ENCODE data around the gene ATL3. TPM values are rescaled to one million over a fixed set of nuclear protein-coding genes. Genes with fewer than 3 reads are reported as not detected.

Gene ATL3
- total RNA-seq, 1 experiment from 2014 or later: 55.1 TPM

GRCh38 chr11:63698976-63699733 lies 28.0 kb upstream of the ATL3 start:
- Mint-ChIP-seq H3K27ac (ENCODE audit: unreplicated experiment) (no peak overlapping the region), H3K4me1 (ENCODE audit: low read depth, unreplicated experiment) (no peaks in the 10 kb centered on the region), H3K27me3 (ENCODE audit: insufficient read depth, unreplicated experiment) (no peaks in the 10 kb centered on the region), H3K4me3 (ENCODE audit: unreplicated experiment) (no peak overlapping the region), H3K36me3 (ENCODE audit: insufficient read depth, unreplicated experiment) (peaks cover 24% of the 10 kb centered on the region), H3K9me3 (ENCODE audit: unreplicated experiment) (no peaks in the 10 kb centered on the region)
- no peaks in the 10 kb centered on the region for H3K4me1 ChIP-seq
- H3K4me3 ChIP-seq (ENCODE audit: low read depth, low read length): no peak overlapping the region
- CTCF ChIA-PET: no interaction called here
- intact Hi-C loops (cut with micrococcal nuclease; ENCODE audit: unreplicated experiment): no loop called here
- no TSS peak for BruUV-seq (replicated peaks)
- no peaks in the 10 kb centered on the region; the same call in 1 of the 2 replicates for H3K9me3 ChIP-seq
- no peak for DNase-seq
- no peaks in the 10 kb centered on the region for H3K36me3 ChIP-seq (ENCODE audit: control insufficient read depth, insufficient read depth, low read length)
- TF ChIP-seq CTCF (IDR thresholded peaks at IDR 0.05; ENCODE audit: insufficient read depth in 1 of 2, low read depth in 1 of 2, low read length in 1 of 2, severe bottlenecking in 1 of 2, unreplicated experiment in 1 of 2): no peak
- H3K27me3 ChIP-seq (replicated peaks; ENCODE audit: control insufficient read depth, insufficient read depth, low read length): no peaks in the 10 kb centered on the region
- POLR2A ChIA-PET: no interaction called here

- intact Hi-C loops (cut with micrococcal nuclease; ENCODE audit: unreplicated experiment): no loop called here
- no peaks in the 10 kb centered on the region for H3K36me3 ChIP-seq (ENCODE audit: control insufficient read depth, insufficient read depth, low read length)
- peaks cover 19% of the 10 kb centered on the region for H3K36me3 Mint-ChIP-seq (ENCODE audit: insufficient read depth, unreplicated experiment)
- H3K27ac Mint-ChIP-seq (ENCODE audit: unreplicated experiment): no peak overlapping the region
- H3K9me3 Mint-ChIP-seq (ENCODE audit: unreplicated experiment): no peaks in the 10 kb centered on the region
- CTCF ChIA-PET: interaction anchor here (0.6 kb wide), 1 partner anchor 34 kb away, joined by 3 read pairs; no protein-coding TSS in a partner anchor
- H3K27me3 ChIP-seq (replicated peaks; ENCODE audit: control insufficient read depth, insufficient read depth, low read length): no peaks in the 10 kb centered on the region
- POLR2A ChIA-PET: interaction anchor here (0.5 kb wide), 1 partner anchor 39 kb away, joined by 3 read pairs; no protein-coding TSS in a partner anchor
- TF ChIP-seq CTCF (IDR thresholded peaks at IDR 0.05; ENCODE audit: insufficient read depth in 1 of 2, low read depth in 1 of 2, low read length in 1 of 2, severe bottlenecking in 1 of 2, unreplicated experiment in 1 of 2): no peak
- H3K4me3 ChIP-seq (ENCODE audit: low read depth, low read length): no peak overlapping the region
- no peaks in the 10 kb centered on the region for H3K9me3 ChIP-seq
- no TSS peak for BruUV-seq (replicated peaks)
- H3K4me1 ChIP-seq: no peaks in the 10 kb centered on the region
- H3K4me3 Mint-ChIP-seq (ENCODE audit: unreplicated experiment): no peak overlapping the region
- H3K4me1 Mint-ChIP-seq (ENCODE audit: low read depth, unreplicated experiment): peaks cover 22% of the 10 kb centered on the region
- no peak for DNase-seq
- no peaks in the 10 kb centered on the region for H3K27me3 Mint-ChIP-seq (ENCODE audit: insufficient read depth, unreplicated experiment)
These were observed 23.4 kb upstream of the ATL3 start for GRCh38 chr11:63694596-63694995.

GRCh38 chr11:63687845-63688244 lies 16.7 kb upstream of the ATL3 start:
- peaks cover 5% of the 10 kb centered on the region for H3K4me1 ChIP-seq
- Mint-ChIP-seq H3K4me3 (ENCODE audit: unreplicated experiment) (no peak overlapping the region), H3K36me3 (ENCODE audit: insufficient read depth, unreplicated experiment) (peaks cover 15% of the 10 kb centered on the region), H3K27me3 (ENCODE audit: insufficient read depth, unreplicated experiment) (no peaks in the 10 kb centered on the region), H3K9me3 (ENCODE audit: unreplicated experiment) (no peaks in the 10 kb centered on the region), H3K27ac (ENCODE audit: unreplicated experiment) (no peak overlapping the region), H3K4me1 (ENCODE audit: low read depth, unreplicated experiment) (peaks cover 33% of the 10 kb centered on the region)
- no peaks in the 10 kb centered on the region for H3K36me3 ChIP-seq (ENCODE audit: control insufficient read depth, insufficient read depth, low read length)
- no peak for TF ChIP-seq CTCF (IDR thresholded peaks at IDR 0.05; ENCODE audit: insufficient read depth in 1 of 2, low read depth in 1 of 2, low read length in 1 of 2, severe bottlenecking in 1 of 2, unreplicated experiment in 1 of 2)
- intact Hi-C loops (cut with micrococcal nuclease; ENCODE audit: unreplicated experiment): no loop called here
- H3K27me3 ChIP-seq (replicated peaks; ENCODE audit: control insufficient read depth, insufficient read depth, low read length): no peaks in the 10 kb centered on the region
- CTCF ChIA-PET: no interaction called here
- no peak overlapping the region for H3K4me3 ChIP-seq (ENCODE audit: low read depth, low read length)
- H3K9me3 ChIP-seq: no peaks in the 10 kb centered on the region
- DNase-seq: no peak
- no TSS peak for BruUV-seq (replicated peaks)
- POLR2A ChIA-PET: no interaction called here
